ENCODE results near the gene CCNK. TPM values are rescaled to one million over a fixed set of nuclear protein-coding genes. Genes with fewer than 3 reads are reported as not detected.

Gene CCNK
- total and polyA plus RNA-seq, 2 of the 13 experiments (the other 11 are each of a cell fraction or from before 2014, with no cell fraction given), result 4.9 to 9.7 TPM

GRCh38 chr14:99540196-99541032 lies 59.2 kb downstream of the CCNK start (continued):
- TF ChIP-seq, protein P1, sequence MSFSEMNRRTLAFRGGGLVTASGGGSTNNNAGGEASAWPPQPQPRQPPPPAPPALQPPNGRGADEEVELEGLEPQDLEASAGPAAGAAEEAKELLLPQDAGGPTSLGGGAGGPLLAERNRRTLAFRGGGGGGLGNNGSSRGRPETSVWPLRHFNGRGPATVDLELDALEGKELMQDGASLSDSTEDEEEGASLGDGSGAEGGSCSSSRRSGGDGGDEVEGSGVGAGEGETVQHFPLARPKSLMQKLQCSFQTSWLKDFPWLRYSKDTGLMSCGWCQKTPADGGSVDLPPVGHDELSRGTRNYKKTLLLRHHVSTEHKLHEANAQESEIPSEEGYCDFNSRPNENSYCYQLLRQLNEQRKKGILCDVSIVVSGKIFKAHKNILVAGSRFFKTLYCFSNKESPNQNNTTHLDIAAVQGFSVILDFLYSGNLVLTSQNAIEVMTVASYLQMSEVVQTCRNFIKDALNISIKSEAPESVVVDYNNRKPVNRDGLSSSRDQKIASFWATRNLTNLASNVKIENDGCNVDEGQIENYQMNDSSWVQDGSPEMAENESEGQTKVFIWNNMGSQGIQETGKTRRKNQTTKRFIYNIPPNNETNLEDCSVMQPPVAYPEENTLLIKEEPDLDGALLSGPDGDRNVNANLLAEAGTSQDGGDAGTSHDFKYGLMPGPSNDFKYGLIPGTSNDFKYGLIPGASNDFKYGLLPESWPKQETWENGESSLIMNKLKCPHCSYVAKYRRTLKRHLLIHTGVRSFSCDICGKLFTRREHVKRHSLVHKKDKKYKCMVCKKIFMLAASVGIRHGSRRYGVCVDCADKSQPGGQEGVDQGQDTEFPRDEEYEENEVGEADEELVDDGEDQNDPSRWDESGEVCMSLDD (CRISPR knock-in tag; IDR thresholded peaks at IDR 0.05; ENCODE audit: borderline replicate concordance), result no peak

GRCh38 chr14:99541211-99541610 lies 60.0 kb downstream of the CCNK start:
- 97% methylated on average over 10 of the region's 10 CpGs for whole genome bisulfite sequencing (ENCODE audit: low lambda C conversion rate)
- CTCF ChIA-PET (ENCODE audit: low intra/inter-chr PET ratio, low total read pairs), result no interaction called here
- no peaks in the 10 kb centered on the region for H3K9me3 ChIP-seq (ENCODE audit: low read length)
- no peak overlapping the region for H3K4me2 ChIP-seq (ENCODE audit: low read depth, low read length)
- POLR2A ChIA-PET, result no interaction called here
- in situ Hi-C loops (cut with HindIII; ENCODE audit: extremely low pct_ligation_motif_present, low pct_unique_long_range_greater_than_20kb) (no loop called here), intact Hi-C loops (cut with micrococcal nuclease; ENCODE audit: unreplicated experiment) (no loop called here)
- no peak for ATAC-seq
- BruUV-seq (replicated peaks), result no TSS peak
- H3K36me3 ChIP-seq (replicated peaks in 1 of 2; ENCODE audit: control insufficient read depth in 1 of 2, insufficient read depth in 2 of 2, low read length in 2 of 2), result no peaks in the 10 kb centered on the region
- H2AFZ ChIP-seq (ENCODE audit: low read length), result no peak overlapping the region
- no peak overlapping the region for H3K4me3 ChIP-seq (replicated peaks in 1 of 3; ENCODE audit: insufficient read depth in 1 of 3, low read depth in 2 of 3, low read length in 3 of 3)
- no peak for FAIRE-seq
- DNase-seq (ENCODE audit: low spot score), result no peak
- peaks cover 81% of the 10 kb centered on the region for H3K79me2 ChIP-seq (ENCODE audit: insufficient read depth, low read length)
- H3K9ac ChIP-seq (ENCODE audit: insufficient read depth, low read depth, low read length), result no peak overlapping the region
- no peaks in the 10 kb centered on the region for H3K27me3 ChIP-seq (ENCODE audit: control insufficient read depth in 1 of 2, insufficient read depth in 2 of 2, low read length in 2 of 2)
- H4K20me1 ChIP-seq (ENCODE audit: insufficient read depth, low read length), result peaks cover 52% of the 10 kb centered on the region
- no peak overlapping the region for H3K27ac ChIP-seq (ENCODE audit: extremely low read length, insufficient read depth, low read length)
- peaks cover 62% of the 10 kb centered on the region for H3K4me1 ChIP-seq (ENCODE audit: insufficient read depth, low read length)
- TF ChIP-seq SOX5 (CRISPR knock-in tag; IDR thresholded peaks at IDR 0.05; ENCODE audit: borderline replicate concordance), result no peak
- TF ChIP-seq NR1H2 (CRISPR knock-in tag; IDR thresholded peaks at IDR 0.05; ENCODE audit: borderline replicate concordance, low read depth), result no peak
- TF ChIP-seq FOSL2 (CRISPR knock-in tag; IDR thresholded peaks at IDR 0.05), result no peak
- TF ChIP-seq HHEX (CRISPR knock-in tag; IDR thresholded peaks at IDR 0.05), result no peak
- TF ChIP-seq, protein P2, sequence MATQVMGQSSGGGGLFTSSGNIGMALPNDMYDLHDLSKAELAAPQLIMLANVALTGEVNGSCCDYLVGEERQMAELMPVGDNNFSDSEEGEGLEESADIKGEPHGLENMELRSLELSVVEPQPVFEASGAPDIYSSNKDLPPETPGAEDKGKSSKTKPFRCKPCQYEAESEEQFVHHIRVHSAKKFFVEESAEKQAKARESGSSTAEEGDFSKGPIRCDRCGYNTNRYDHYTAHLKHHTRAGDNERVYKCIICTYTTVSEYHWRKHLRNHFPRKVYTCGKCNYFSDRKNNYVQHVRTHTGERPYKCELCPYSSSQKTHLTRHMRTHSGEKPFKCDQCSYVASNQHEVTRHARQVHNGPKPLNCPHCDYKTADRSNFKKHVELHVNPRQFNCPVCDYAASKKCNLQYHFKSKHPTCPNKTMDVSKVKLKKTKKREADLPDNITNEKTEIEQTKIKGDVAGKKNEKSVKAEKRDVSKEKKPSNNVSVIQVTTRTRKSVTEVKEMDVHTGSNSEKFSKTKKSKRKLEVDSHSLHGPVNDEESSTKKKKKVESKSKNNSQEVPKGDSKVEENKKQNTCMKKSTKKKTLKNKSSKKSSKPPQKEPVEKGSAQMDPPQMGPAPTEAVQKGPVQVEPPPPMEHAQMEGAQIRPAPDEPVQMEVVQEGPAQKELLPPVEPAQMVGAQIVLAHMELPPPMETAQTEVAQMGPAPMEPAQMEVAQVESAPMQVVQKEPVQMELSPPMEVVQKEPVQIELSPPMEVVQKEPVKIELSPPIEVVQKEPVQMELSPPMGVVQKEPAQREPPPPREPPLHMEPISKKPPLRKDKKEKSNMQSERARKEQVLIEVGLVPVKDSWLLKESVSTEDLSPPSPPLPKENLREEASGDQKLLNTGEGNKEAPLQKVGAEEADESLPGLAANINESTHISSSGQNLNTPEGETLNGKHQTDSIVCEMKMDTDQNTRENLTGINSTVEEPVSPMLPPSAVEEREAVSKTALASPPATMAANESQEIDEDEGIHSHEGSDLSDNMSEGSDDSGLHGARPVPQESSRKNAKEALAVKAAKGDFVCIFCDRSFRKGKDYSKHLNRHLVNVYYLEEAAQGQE (IDR thresholded peaks at IDR 0.05; ENCODE audit: borderline replicate concordance in 1 of 2, low read depth in 1 of 2, low read length in 2 of 2), result no peak
- no peak for TF ChIP-seq GATAD1 (CRISPR knock-in tag; IDR thresholded peaks at IDR 0.05)
- no peak for TF ChIP-seq ZNF333 (CRISPR knock-in tag; IDR thresholded peaks at IDR 0.05; ENCODE audit: borderline replicate concordance)
- TF ChIP-seq NCOA1 (CRISPR knock-in tag; IDR thresholded peaks at IDR 0.05), result no peak
- no peak for TF ChIP-seq ZNF775 (CRISPR knock-in tag; IDR thresholded peaks at IDR 0.05; ENCODE audit: borderline replicate concordance)
- TF ChIP-seq ZNF644 (CRISPR knock-in tag; IDR thresholded peaks at IDR 0.05; ENCODE audit: low read depth), result no peak
- no peak for TF ChIP-seq BCL6 (CRISPR knock-in tag; IDR thresholded peaks at IDR 0.05)

All from HepG2 (cell line).